Epithelial cell of esophagus (primary cell): ENCODE measurements around the gene CLDN8.

Experiments
- DNase-seq: peaks from one replicate; pipeline ENCODE4 v3.0.0; 2010; ENCODE audit warnings: low read depth
- H3K4me3 ChIP-seq: 2 replicates; pipeline ENCODE4 v1.5.1; 2011; ENCODE audit warnings: mild to moderate bottlenecking, low read length, control low read depth
- CTCF ChIP-seq: IDR thresholded peaks from 2 replicates; pipeline ENCODE4 v1.5.1; 2011; ENCODE audit warnings: low read depth, mild to moderate bottlenecking, low read length, control low read depth, inconsistent platforms; ENCODE audit not compliant: insufficient read depth; ENCODE audit errors: missing control alignments

Gene CLDN8

GRCh38 chr21:30245061-30245460 lies 29.2 kb upstream of the CLDN8 start:
- DNase-seq: no peak
- TF ChIP-seq CTCF: no peak
- no peak overlapping the region for H3K4me3 ChIP-seq

- no peak overlapping the region for H3K4me3 ChIP-seq
- DNase-seq: no peak
- no peak for TF ChIP-seq CTCF
Measured at GRCh38 chr21:30243691-30244090, 27.8 kb upstream of the CLDN8 start.

DNA sequence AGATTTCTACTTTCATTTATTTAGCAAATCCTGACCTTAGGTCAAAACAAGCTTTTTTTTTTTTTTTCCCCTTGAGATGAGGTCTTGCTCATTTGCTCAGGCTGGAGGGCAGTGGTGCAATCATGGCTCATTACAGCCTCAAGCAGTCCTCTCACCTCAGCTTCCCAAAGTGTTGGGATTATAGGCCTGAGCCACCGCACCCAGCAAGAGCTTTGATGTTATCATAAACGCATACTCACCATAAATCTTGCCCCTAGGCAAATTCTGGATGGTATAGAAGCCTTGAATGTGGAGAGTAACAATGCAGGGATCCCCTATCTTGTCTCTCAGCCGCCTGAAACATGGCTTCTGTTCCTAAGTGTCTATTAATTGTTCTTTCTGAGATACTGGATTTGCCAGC lies 24.8 kb upstream of the CLDN8 start:
- no peak for TF ChIP-seq CTCF
- H3K4me3 ChIP-seq: no peak overlapping the region
- DNase-seq: peak; percentile 40

GRCh38 chr21:30238168-30238567 lies 22.3 kb upstream of the CLDN8 start:
- TF ChIP-seq CTCF: no peak
- no peak overlapping the region for H3K4me3 ChIP-seq
- DNase-seq: no peak

GRCh38 chr21:30234643-30235042 lies 18.7 kb upstream of the CLDN8 start:
- DNase-seq: peak; percentile 98
- no peak overlapping the region for H3K4me3 ChIP-seq
- no peak for TF ChIP-seq CTCF

DNA sequence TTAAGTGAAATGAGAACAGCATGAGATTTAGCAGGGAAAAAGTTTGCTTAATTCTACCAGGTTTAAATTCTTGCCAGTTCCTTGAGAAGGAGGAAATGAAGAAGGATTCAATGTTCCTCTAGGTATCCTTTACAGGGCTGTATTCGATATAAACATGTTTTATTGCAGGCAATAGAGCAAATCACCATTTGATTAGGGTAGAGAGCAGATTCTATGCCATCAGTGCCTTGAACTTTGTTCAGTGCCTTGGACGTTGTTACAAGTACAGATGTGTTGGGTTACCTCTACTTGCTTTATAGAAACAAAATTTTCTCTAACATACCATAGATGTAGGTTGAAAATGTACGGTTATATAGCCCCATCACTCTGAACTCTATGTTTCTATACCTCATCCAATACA lies 18.2 kb upstream of the CLDN8 start:
- TF ChIP-seq CTCF: no peak
- H3K4me3 ChIP-seq: no peak overlapping the region
- DNase-seq: no peak

DNA sequence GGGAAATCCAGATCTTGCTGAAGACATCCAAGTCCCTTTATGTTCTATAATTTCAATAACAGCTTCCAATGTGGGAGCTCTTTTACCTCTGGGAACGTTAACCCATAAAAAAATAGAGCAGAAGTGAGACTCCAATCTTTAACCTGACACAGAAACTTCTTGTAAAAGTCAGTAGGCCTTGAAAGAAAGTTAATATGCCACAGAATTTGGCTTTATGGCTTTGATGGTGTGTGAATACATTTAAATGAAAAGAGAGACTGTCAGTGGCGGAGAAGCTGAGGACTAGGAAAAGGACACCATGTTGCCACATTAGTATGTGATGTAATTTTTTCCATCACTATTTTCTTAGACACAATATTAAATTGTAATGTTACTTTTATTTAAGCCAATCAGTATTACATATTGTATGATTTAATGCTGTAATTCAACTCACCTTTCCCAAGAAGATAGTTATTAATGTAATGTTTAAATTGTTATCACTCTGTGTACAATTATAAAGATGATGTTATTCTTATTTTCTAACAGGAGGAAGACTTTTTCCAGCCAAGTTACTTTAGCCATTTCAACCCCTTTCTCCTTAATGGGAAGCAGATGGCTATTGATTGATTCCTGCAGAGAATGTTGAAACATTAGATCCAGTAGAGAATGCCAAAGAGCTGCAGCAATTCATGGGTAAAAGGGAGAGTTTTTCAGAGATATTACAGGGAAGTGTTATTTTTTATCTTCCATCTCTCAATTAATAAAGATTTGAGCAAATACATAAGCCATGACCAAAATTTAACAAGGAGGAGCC lies 17.5 kb upstream of the CLDN8 start:
- TF ChIP-seq CTCF: no peak
- no peak overlapping the region for H3K4me3 ChIP-seq
- DNase-seq: no peak
